Parathyroid adenoma (tissue), 2 donors: ENCODE measurements around the gene CCDC185.

Source experiments
- H2AFZ ChIP-seq: fragments of 300-600 bp; sonication (generic); one replicate; pipeline ENCODE4 v1.7.0; 2017; ENCODE audit warnings: antibody characterized with exemption, mild to moderate bottlenecking
- H3K27ac ChIP-seq: fragments of 300-600 bp; sonication (generic); one replicate; pipeline ENCODE4 v1.7.0; 2017
- H3K27me3 ChIP-seq: fragments of 300-600 bp; sonication (generic); one replicate; pipeline ENCODE4 v1.7.0; 2017; ENCODE audit warnings: low read length; ENCODE audit not compliant: control insufficient read depth, insufficient read depth
- H3K36me3 ChIP-seq: fragments of 300-600 bp; sonication (generic); one replicate; pipeline ENCODE4 v1.7.0; 2017; ENCODE audit warnings: low read length; ENCODE audit not compliant: control insufficient read depth, insufficient read depth
- H3K4me1 ChIP-seq: fragments of 300-600 bp; sonication (generic); one replicate; pipeline ENCODE4 v1.7.0; 2017; ENCODE audit warnings: control low read depth
- H3K4me2 ChIP-seq: fragments of 300-600 bp; sonication (generic); one replicate; pipeline ENCODE4 v1.7.0; 2017; ENCODE audit warnings: low read length
- H3K4me3 ChIP-seq: fragments of 300-600 bp; sonication (generic); one replicate; pipeline ENCODE4 v1.7.0; 2017; ENCODE audit warnings: low read depth, low read length
- H3K79me2 ChIP-seq: fragments of 300-600 bp; sonication (generic); one replicate; pipeline ENCODE4 v1.7.0; 2017; ENCODE audit warnings: control low read depth
- H3K9ac ChIP-seq: fragments of 300-600 bp; sonication (generic); one replicate; pipeline ENCODE4 v1.7.0; 2017; ENCODE audit warnings: mild to moderate bottlenecking
- H3K9me3 ChIP-seq: fragments of 300-600 bp; sonication (generic); one replicate; pipeline ENCODE4 v1.7.0; 2017; ENCODE audit warnings: low read length; ENCODE audit not compliant: control insufficient read depth
- CTCF ChIP-seq: fragments of 300-600 bp; sonication (generic); IDR thresholded peaks from one replicate; pipeline ENCODE4 v1.7.0; 2017; ENCODE audit warnings: antibody characterized with exemption, mild to moderate bottlenecking
- donor health status: primary hyperparathyroidism.

CCDC185 gene

GRCh38 chr1:223410036-223410435 is 16.8 kb downstream of the CCDC185 start:
- Histone ChIP-seq H3K9ac (no peak overlapping the region), H3K4me2 (no peak overlapping the region), H3K4me1 (no peaks in the 10 kb centered on the region), H3K27me3 (no peaks in the 10 kb centered on the region), H2AFZ (no peak overlapping the region), H3K9me3 (no peaks in the 10 kb centered on the region), H3K36me3 (no peaks in the 10 kb centered on the region), H3K27ac (no peak overlapping the region), H3K79me2 (no peaks in the 10 kb centered on the region), H3K4me3 (no peak overlapping the region)
- TF ChIP-seq CTCF: no peak

GRCh38 chr1:223411309-223411708 is 18.1 kb downstream of the CCDC185 start:
- Histone ChIP-seq H3K4me1 (no peaks in the 10 kb centered on the region), H3K79me2 (no peaks in the 10 kb centered on the region), H2AFZ (no peak overlapping the region), H3K4me3 (no peak overlapping the region), H3K27ac (no peak overlapping the region), H3K27me3 (no peaks in the 10 kb centered on the region), H3K9ac (no peak overlapping the region), H3K36me3 (no peaks in the 10 kb centered on the region), H3K4me2 (no peak overlapping the region), H3K9me3 (no peaks in the 10 kb centered on the region)
- TF ChIP-seq CTCF: no peak

GRCh38 chr1:223411710-223412109 is 18.5 kb downstream of the CCDC185 start:
- no peak for TF ChIP-seq CTCF
- Histone ChIP-seq H3K4me3 (no peak overlapping the region), H3K36me3 (no peaks in the 10 kb centered on the region), H3K4me2 (no peak overlapping the region), H3K27me3 (no peaks in the 10 kb centered on the region), H3K79me2 (no peaks in the 10 kb centered on the region), H3K4me1 (no peaks in the 10 kb centered on the region), H3K27ac (no peak overlapping the region), H3K9ac (no peak overlapping the region), H3K9me3 (no peaks in the 10 kb centered on the region), H2AFZ (no peak overlapping the region)

GRCh38 chr1:223413216-223413615 is 20.0 kb downstream of the CCDC185 start:
- H3K9me3 ChIP-seq: no peaks in the 10 kb centered on the region
- no peak overlapping the region for H2AFZ ChIP-seq
- no peaks in the 10 kb centered on the region for H3K27me3 ChIP-seq
- H3K4me2 ChIP-seq: no peak overlapping the region
- H3K79me2 ChIP-seq: no peaks in the 10 kb centered on the region
- H3K9ac ChIP-seq: no peak overlapping the region
- no peaks in the 10 kb centered on the region for H3K4me1 ChIP-seq
- no peak overlapping the region for H3K27ac ChIP-seq
- H3K4me3 ChIP-seq: no peak overlapping the region
- no peak for TF ChIP-seq CTCF
- H3K36me3 ChIP-seq: no peaks in the 10 kb centered on the region

GRCh38 chr1:223417444-223417843 is 24.2 kb downstream of the CCDC185 start:
- no peak for TF ChIP-seq CTCF
- H3K27ac ChIP-seq: no peak overlapping the region
- H3K36me3 ChIP-seq: no peaks in the 10 kb centered on the region

More at GRCh38 chr1:223417444-223417843, 24.2 kb downstream of the CCDC185 start:
- no peak overlapping the region for H3K9ac ChIP-seq
- no peaks in the 10 kb centered on the region for H3K79me2 ChIP-seq
- no peak overlapping the region for H3K4me2 ChIP-seq
- no peaks in the 10 kb centered on the region for H3K9me3 ChIP-seq
- no peak overlapping the region for H3K4me3 ChIP-seq
- H2AFZ ChIP-seq: no peak overlapping the region
- no peaks in the 10 kb centered on the region for H3K27me3 ChIP-seq
- no peaks in the 10 kb centered on the region for H3K4me1 ChIP-seq
